ENCODE measurements around the gene TLCD3B. TPM values are rescaled to one million over a fixed set of nuclear protein-coding genes. Genes with fewer than 3 reads are reported as not detected.

Gene TLCD3B
- total and polyA plus RNA-seq, 9 donors, result 0.15 TPM; not detected in 8

DNA sequence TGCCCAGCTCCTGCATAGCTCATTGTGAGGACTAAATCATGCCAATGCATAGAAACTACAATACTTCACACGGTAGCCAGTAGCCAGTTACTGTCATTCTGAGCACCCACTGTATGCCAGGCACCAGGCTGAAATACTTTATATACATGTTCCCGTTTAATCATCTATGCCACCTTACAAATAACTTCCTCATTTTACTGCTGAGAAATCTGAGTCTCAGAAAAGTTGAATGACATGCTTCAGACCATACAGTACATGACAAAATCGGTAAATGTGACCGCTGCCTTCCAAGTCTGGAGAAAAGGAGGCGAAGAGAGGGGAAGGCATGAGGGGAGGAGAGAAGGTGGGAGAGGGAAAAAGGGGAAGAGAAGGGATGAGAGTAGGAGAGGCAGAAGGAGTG is 9.2 kb upstream of the TLCD3B start:
- TF ChIP-seq EP300 (IDR thresholded peaks at IDR 0.05), result no peak
- TF ChIP-seq, protein P1, sequence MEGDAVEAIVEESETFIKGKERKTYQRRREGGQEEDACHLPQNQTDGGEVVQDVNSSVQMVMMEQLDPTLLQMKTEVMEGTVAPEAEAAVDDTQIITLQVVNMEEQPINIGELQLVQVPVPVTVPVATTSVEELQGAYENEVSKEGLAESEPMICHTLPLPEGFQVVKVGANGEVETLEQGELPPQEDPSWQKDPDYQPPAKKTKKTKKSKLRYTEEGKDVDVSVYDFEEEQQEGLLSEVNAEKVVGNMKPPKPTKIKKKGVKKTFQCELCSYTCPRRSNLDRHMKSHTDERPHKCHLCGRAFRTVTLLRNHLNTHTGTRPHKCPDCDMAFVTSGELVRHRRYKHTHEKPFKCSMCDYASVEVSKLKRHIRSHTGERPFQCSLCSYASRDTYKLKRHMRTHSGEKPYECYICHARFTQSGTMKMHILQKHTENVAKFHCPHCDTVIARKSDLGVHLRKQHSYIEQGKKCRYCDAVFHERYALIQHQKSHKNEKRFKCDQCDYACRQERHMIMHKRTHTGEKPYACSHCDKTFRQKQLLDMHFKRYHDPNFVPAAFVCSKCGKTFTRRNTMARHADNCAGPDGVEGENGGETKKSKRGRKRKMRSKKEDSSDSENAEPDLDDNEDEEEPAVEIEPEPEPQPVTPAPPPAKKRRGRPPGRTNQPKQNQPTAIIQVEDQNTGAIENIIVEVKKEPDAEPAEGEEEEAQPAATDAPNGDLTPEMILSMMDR (IDR thresholded peaks at IDR 0.05), result no peak
- no peak for TF ChIP-seq POLR2A (IDR thresholded peaks at IDR 0.05)
- Histone ChIP-seq H3K27ac (no peak overlapping the region), H3K4me3 (no peak overlapping the region), H3K4me1 (ENCODE audit: insufficient read depth) (no peaks in the 10 kb centered on the region), H3K27me3 (no peaks in the 10 kb centered on the region), H3K9me3 (no peaks in the 10 kb centered on the region), H3K36me3 (no peaks in the 10 kb centered on the region)
- DNase-seq, result no peak
- 66 to 76% (median 74%) methylated on average over 5 of the region's 5 CpGs for WGBS, 3 donors
- intact Hi-C loops (cut with DNase I), result no loop called here

DNA sequence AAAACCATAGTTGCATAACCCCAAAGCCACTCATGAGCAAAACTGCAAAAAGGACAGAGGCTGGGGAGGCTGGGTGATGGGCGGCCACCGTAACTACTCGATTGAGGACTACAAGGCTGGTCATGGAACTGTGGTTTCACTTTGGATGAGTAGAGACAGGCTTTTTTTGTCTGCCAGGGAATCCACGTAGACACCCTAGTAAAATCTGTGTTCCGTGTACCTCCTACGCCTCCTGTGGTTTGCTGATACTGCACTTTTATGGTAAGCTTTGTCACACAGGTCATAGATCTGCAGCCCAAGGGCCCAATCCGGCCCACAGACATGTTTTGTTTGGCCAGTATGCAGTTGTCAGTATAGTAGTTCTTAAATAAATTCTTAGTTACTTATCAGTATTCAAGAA is 2.2 kb upstream of the TLCD3B start:
- no peaks in the 10 kb centered on the region for H3K9me3 ChIP-seq
- H3K4me3 ChIP-seq, result no peak overlapping the region
- no peaks in the 10 kb centered on the region for H3K4me1 ChIP-seq (ENCODE audit: insufficient read depth)
- TF ChIP-seq EP300 (IDR thresholded peaks at IDR 0.05) (no peak), POLR2A (IDR thresholded peaks at IDR 0.05) (no peak)
- TF ChIP-seq, protein P1 (IDR thresholded peaks at IDR 0.05), result no peak
- WGBS, 3 donors, result 42 to 65% (median 45%) methylated on average over 7 of the region's 7 CpGs
- no peaks in the 10 kb centered on the region for H3K36me3 ChIP-seq
- intact Hi-C loops (cut with DNase I), result loop anchor here in 1 of 4 donors (10.0 kb wide), 1 partner anchor 338 kb away; no protein-coding TSS in a partner anchor
- peaks cover 3% of the 10 kb centered on the region for H3K27me3 ChIP-seq
- DNase-seq, result no peak
- no peak overlapping the region for H3K27ac ChIP-seq

DNA sequence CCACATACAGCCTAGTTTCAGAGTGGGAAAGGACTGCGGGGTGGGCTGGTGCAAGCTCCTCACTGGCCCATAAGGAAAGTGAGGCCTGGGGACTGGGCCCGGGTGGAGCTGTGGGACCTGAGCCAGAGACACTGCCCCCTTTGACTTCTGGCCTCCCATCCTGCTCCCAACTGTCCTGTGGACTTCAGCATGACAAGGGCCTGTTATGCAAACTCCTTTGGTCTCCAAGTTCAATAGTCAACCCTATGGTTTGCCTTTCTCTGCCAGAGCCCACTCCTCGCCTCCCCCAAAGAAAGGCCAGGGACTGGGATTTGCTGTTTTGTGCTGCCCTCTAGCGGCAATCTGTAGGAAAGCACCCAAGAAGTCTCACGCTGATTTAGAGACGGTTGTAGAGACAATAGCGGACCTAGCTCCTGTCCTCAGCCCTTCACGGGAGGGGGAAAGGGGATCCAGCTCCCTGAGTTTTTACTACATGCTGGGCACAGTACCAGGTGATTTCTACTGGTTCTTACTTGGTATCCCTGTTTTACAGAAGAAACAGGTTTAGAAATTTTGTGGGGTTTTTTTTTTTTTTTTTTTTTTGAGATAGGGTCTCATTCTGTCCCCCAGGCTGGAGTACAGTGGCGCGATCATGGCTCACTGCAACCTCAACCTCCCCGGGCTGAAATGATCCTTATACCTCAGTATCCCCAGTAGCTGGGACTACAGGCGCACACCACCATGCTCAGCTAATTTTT is 1.2 kb upstream of the TLCD3B start:
- H3K27me3 ChIP-seq, result peaks cover 3% of the 10 kb centered on the region
- H3K9me3 ChIP-seq, result no peaks in the 10 kb centered on the region
- no peak for TF ChIP-seq POLR2A (IDR thresholded peaks at IDR 0.05)
- TF ChIP-seq, protein P1 (IDR thresholded peaks at IDR 0.05), result peak; percentile 46 to 50 (median 47)
- H3K27ac ChIP-seq, result no peak overlapping the region
- no peaks in the 10 kb centered on the region for H3K4me1 ChIP-seq (ENCODE audit: insufficient read depth)
- intact Hi-C loops (cut with DNase I), result loop anchor here in 1 of 4 donors (10.0 kb wide), 1 partner anchor 337 kb away; no protein-coding TSS in a partner anchor
- H3K4me3 ChIP-seq, result no peak overlapping the region
- 18 to 23% (median 22%) methylated on average over 12 of the region's 12 CpGs for WGBS, 3 donors
- no peaks in the 10 kb centered on the region for H3K36me3 ChIP-seq
- peak in 4 of 5 donors; percentile 36 to 51 (median 47) for DNase-seq

DNA sequence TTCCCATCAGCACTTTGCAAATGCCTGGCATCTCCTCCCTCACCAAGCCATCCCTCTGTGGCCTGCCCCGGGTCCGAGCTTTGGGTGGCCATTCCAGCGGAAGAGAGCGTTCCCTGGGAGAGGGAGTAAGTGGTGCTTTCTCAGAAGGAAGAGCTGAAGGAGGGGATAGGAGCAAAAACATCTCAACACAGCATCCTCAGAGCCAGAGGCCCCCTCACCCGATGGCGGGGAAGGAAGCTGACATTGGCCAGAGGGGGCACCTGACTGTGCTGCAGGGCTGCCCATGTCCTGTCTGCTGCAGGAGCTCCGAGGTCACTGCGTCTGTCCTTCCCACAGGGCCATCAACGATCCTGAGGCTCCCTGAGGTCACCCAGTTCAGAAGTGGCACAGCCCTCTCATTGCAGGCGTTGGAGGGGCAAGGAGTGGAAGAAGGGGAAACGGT is 427 bp upstream of the TLCD3B start:
- Histone ChIP-seq H3K27ac (no peak overlapping the region), H3K4me1 (ENCODE audit: insufficient read depth) (no peaks in the 10 kb centered on the region), H3K27me3 (peaks cover 3% of the 10 kb centered on the region), H3K36me3 (no peaks in the 10 kb centered on the region), H3K9me3 (no peaks in the 10 kb centered on the region), H3K4me3 (no peak overlapping the region)
- TF ChIP-seq EP300 (IDR thresholded peaks at IDR 0.05) (no peak), POLR2A (IDR thresholded peaks at IDR 0.05) (no peak)
- TF ChIP-seq, protein P1 (IDR thresholded peaks at IDR 0.05), result no peak
- no peak for DNase-seq
- intact Hi-C loops (cut with DNase I), result loop anchor here in 1 of 4 donors (10.0 kb wide), 1 partner anchor 337 kb away; no protein-coding TSS in a partner anchor
- WGBS, 3 donors, result 21 to 26% (median 21%) methylated on average over 11 of the region's 11 CpGs
